ENCODE measurements around the gene C2CD4D. TPM values are rescaled to one million over a fixed set of nuclear protein-coding genes. Genes with fewer than 3 reads are reported as not detected.

Gene C2CD4D
- total RNA-seq, 1 experiment from 2014 or later, result 0.79 TPM

DNA sequence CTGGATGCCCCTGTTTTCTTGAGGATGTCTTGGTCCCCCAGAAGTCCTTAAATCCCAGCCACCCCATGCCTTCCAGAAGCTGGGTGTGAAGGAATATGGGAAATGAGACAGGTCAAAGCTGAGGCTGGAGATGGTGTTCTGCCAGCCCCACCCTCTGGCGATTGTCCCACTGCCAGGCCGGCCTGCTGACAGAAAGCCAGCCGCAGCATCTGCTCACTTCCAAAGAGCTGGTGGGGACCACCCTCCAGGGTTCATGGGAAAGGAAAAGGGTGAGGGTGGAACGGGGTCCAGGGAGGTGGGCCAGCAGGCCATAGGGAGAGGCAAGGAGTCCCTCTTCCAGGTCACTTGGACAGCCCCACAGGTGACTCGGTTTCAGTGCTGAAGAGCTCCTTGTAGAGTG lies 32.5 kb downstream of the C2CD4D start:
- H2BK12ac ChIP-seq (ENCODE audit: insufficient read length, low read depth, low read length), result no peak overlapping the region
- Mint-ChIP-seq H3K36me3 (ENCODE audit: insufficient read depth in 1 of 3, low read depth in 3 of 3) (no peaks in the 10 kb centered on the region), H3K4me3 (no peak overlapping the region), H3K27me3 (ENCODE audit: low read depth) (peaks cover 8% of the 10 kb centered on the region), H3K9me3 (no peaks in the 10 kb centered on the region), H3K27ac (no peak overlapping the region), H3K4me1 (peaks cover 16 to 20% of the 10 kb centered on the region in 2 experiments)
- no peaks in the 10 kb centered on the region for H4K20me1 ChIP-seq (ENCODE audit: control insufficient read depth, insufficient read depth, insufficient read length)
- H3K4ac ChIP-seq (ENCODE audit: low read depth, low read length), result no peak overlapping the region
- no peaks in the 10 kb centered on the region for H3K79me1 ChIP-seq (ENCODE audit: insufficient read depth, low read depth, low read length, poor library complexity, severe bottlenecking)
- 0 out of 2 replicates have a peak, but pooled peaks cover 2% of the 10 kb centered on the region for H3K27me3 ChIP-seq (ENCODE audit: insufficient read depth, low read length)
- H3K14ac ChIP-seq (ENCODE audit: insufficient read depth, low read length), result no peak overlapping the region
- no peak overlapping the region for H4K91ac ChIP-seq (ENCODE audit: insufficient read length, low read depth, low read length)
- H3K79me2 ChIP-seq (ENCODE audit: insufficient read depth, low read length), result no peaks in the 10 kb centered on the region
- no peaks in the 10 kb centered on the region; the same call in 1 of the 2 replicates for H3K4me1 ChIP-seq (ENCODE audit: insufficient read depth, low read length)
- DNase-seq, result no peak
- no peak overlapping the region for H2BK15ac ChIP-seq (ENCODE audit: low read depth, low read length)
- no peak overlapping the region for H3K23ac ChIP-seq (ENCODE audit: insufficient read length, low read depth, low read length)
- H3K9ac ChIP-seq (ENCODE audit: extremely low read depth, insufficient read length, low read length), result no peak overlapping the region
- no peaks in the 10 kb centered on the region for H3K9me3 ChIP-seq (ENCODE audit: control insufficient read depth, low read depth, low read length)
- TF ChIP-seq, protein P1, sequence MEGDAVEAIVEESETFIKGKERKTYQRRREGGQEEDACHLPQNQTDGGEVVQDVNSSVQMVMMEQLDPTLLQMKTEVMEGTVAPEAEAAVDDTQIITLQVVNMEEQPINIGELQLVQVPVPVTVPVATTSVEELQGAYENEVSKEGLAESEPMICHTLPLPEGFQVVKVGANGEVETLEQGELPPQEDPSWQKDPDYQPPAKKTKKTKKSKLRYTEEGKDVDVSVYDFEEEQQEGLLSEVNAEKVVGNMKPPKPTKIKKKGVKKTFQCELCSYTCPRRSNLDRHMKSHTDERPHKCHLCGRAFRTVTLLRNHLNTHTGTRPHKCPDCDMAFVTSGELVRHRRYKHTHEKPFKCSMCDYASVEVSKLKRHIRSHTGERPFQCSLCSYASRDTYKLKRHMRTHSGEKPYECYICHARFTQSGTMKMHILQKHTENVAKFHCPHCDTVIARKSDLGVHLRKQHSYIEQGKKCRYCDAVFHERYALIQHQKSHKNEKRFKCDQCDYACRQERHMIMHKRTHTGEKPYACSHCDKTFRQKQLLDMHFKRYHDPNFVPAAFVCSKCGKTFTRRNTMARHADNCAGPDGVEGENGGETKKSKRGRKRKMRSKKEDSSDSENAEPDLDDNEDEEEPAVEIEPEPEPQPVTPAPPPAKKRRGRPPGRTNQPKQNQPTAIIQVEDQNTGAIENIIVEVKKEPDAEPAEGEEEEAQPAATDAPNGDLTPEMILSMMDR (conservative IDR thresholded peaks at IDR 0.05), result no peak
- H3T11ph ChIP-seq (ENCODE audit: low read length), result no peak overlapping the region
- H2BK5ac ChIP-seq (ENCODE audit: insufficient read length, low read length), result no peak overlapping the region
- no CpG with 5 or more reads among the region's 5 CpGs for WGBS (ENCODE audit: extremely low coverage, insufficient read length, low lambda C conversion rate)
- H4K8ac ChIP-seq (replicated peaks; ENCODE audit: insufficient read length, low read depth, low read length), result no peak overlapping the region
- no peak overlapping the region for H2AFZ ChIP-seq (ENCODE audit: low read length)
- no peak overlapping the region for H4K5ac ChIP-seq (ENCODE audit: insufficient read length, low read depth, low read length)
- no peak overlapping the region for H2AK5ac ChIP-seq (ENCODE audit: insufficient read length, low read length)
- H3K23me2 ChIP-seq (ENCODE audit: insufficient read length, low read depth, low read length, poor library complexity, severe bottlenecking), result no peaks in the 10 kb centered on the region
- H3K18ac ChIP-seq (ENCODE audit: insufficient read length, low read depth, low read length), result no peak overlapping the region
- no peak overlapping the region for H2BK120ac ChIP-seq (ENCODE audit: low read depth, low read length, poor library complexity, severe bottlenecking)
- H3K56ac ChIP-seq (ENCODE audit: insufficient read length, low read depth, low read length), result no peak overlapping the region
- no peak overlapping the region for H3K4me2 ChIP-seq (ENCODE audit: insufficient read depth, insufficient read length, low read length)
- no peak overlapping the region for H2BK20ac ChIP-seq (ENCODE audit: low read depth, low read length, poor library complexity, severe bottlenecking)
- no peak overlapping the region for H3K27ac ChIP-seq (ENCODE audit: insufficient read length, low read depth, low read length)

Data from H9 (cell line).